Immature natural killer cell (primary cell): ENCODE measurements around the gene R3HDM4. TPM values are rescaled to one million over a fixed set of nuclear protein-coding genes. Genes with fewer than 3 reads are reported as not detected.
A peak's percentile ranks its signal among the peaks of the same experiment; 100 is the strongest.

Experiments used
- DNase-seq, 3 donors: peaks; one replicate each; pipeline ENCODE4 v3.0.0; 2022; ENCODE audit warnings: mixed read lengths in 1 of 3
- H3K27ac Mint-ChIP-seq, 6 donors: one replicate each; pipeline ENCODE4 v1.8.0; 2020; ENCODE audit warnings: mixed read lengths in 6 of 6, mild to moderate bottlenecking in 5 of 6, inconsistent platforms in 4 of 6, moderate library complexity in 3 of 6
- H3K27me3 Mint-ChIP-seq, 3 donors: one replicate each; pipeline ENCODE4 v1.8.0; 2020 to 2021; ENCODE audit warnings: low read depth in 3 of 3, mild to moderate bottlenecking in 3 of 3, mixed read lengths in 3 of 3, moderate library complexity in 3 of 3, inconsistent platforms in 1 of 3
- H3K36me3 Mint-ChIP-seq, 3 donors: one replicate each; pipeline ENCODE4 v1.8.0; 2020; ENCODE audit warnings: mixed read lengths in 3 of 3, inconsistent platforms in 2 of 3, mild to moderate bottlenecking in 2 of 3
- H3K4me1 Mint-ChIP-seq, 2 donors: one replicate each; pipeline ENCODE4 v1.8.0; 2020; ENCODE audit warnings: inconsistent platforms in 2 of 2, mild to moderate bottlenecking in 2 of 2, mixed read lengths in 2 of 2, moderate library complexity in 1 of 2
- H3K4me3 Mint-ChIP-seq, 5 donors: one replicate each; pipeline ENCODE4 v1.8.0; 2020; ENCODE audit warnings: mild to moderate bottlenecking in 5 of 5, mixed read lengths in 5 of 5, inconsistent platforms in 3 of 5, moderate library complexity in 3 of 5
- H3K9me3 Mint-ChIP-seq, 6 donors: one replicate each; pipeline ENCODE4 v1.8.0; 2020; ENCODE audit warnings: mild to moderate bottlenecking in 6 of 6, mixed read lengths in 6 of 6, inconsistent platforms in 4 of 6, moderate library complexity in 3 of 6
- polyA plus RNA-seq, 3 donors: library from polyadenylated mRNA; unstranded; fragments of 300-500 nt; fragmentation: Illumina TruSeq; gene quantifications; one replicate each; pipeline ENCODE4 v1.2.3, GENCODE V29; 2021

R3HDM4 gene
- polyA plus RNA-seq, 3 donors from 2014 or later: 83.5 to 146 (median 85.8) TPM

GRCh38 chr19:920051-920864, 7.2 kb upstream of the R3HDM4 start:
- H3K4me1 Mint-ChIP-seq: peaks cover 13 to 17% of the 10 kb centered on the region in 2 donors
- H3K36me3 Mint-ChIP-seq: no peaks in the 10 kb centered on the region
- DNase-seq: peak in 2 of 3 donors; percentile 30 to 54
- no peaks in the 10 kb centered on the region for H3K9me3 Mint-ChIP-seq
- H3K27ac Mint-ChIP-seq: peak overlapping the region in 1 of 6 donors; percentile 49
- H3K4me3 Mint-ChIP-seq: peak overlapping the region; percentile 54 to 82 (median 74)
- peaks cover 10 to 25% (median 15%) of the 10 kb centered on the region in 3 donors for H3K27me3 Mint-ChIP-seq

GRCh38 chr19:919199-920050, 6.4 kb upstream of the R3HDM4 start:
- Mint-ChIP-seq H3K27ac (no peak overlapping the region), H3K27me3 (peaks cover 11 to 32% (median 18%) of the 10 kb centered on the region in 3 donors), H3K4me1 (peaks cover 12 to 17% of the 10 kb centered on the region in 2 donors), H3K36me3 (peaks cover 0 to 4% (median 0%) of the 10 kb centered on the region in 3 donors), H3K9me3 (no peaks in the 10 kb centered on the region), H3K4me3 (peak overlapping the region in 1 of 5 donors; percentile 21)
- DNase-seq: no peak

- peaks cover 0 to 4% (median 0%) of the 10 kb centered on the region in 3 donors for H3K36me3 Mint-ChIP-seq
- no peaks in the 10 kb centered on the region for H3K9me3 Mint-ChIP-seq
- DNase-seq: no peak
- H3K4me3 Mint-ChIP-seq: peak overlapping the region in 1 of 5 donors; percentile 21
- no peak overlapping the region for H3K27ac Mint-ChIP-seq
- H3K4me1 Mint-ChIP-seq: peaks cover 12 to 14% of the 10 kb centered on the region in 2 donors
- H3K27me3 Mint-ChIP-seq: peaks cover 11 to 34% (median 20%) of the 10 kb centered on the region in 3 donors
These were observed 5.6 kb upstream of the R3HDM4 start for GRCh38 chr19:918481-919198.

- Mint-ChIP-seq H3K36me3 (peaks cover 0 to 4% (median 0%) of the 10 kb centered on the region in 3 donors), H3K4me3 (peak overlapping the region in 3 of 5 donors; percentile 13 to 49 (median 44)), H3K27me3 (peaks cover 11 to 37% (median 20%) of the 10 kb centered on the region in 3 donors), H3K9me3 (no peaks in the 10 kb centered on the region), H3K4me1 (peaks cover 12 to 16% of the 10 kb centered on the region in 2 donors), H3K27ac (no peak overlapping the region)
- DNase-seq: no peak
These were observed 5.1 kb upstream of the R3HDM4 start for GRCh38 chr19:918152-918437.

GRCh38 chr19:917323-918151, 4.5 kb upstream of the R3HDM4 start, which contains the start of gene KISS1R:
KISS1R (plus strand) TSS chr19:917333; CDS start chr19:917503, 170 bp downstream.
- H3K36me3 Mint-ChIP-seq: peaks cover 0 to 4% (median 0%) of the 10 kb centered on the region in 3 donors
- H3K4me3 Mint-ChIP-seq: peak within 1 kb of the TSS in 3 of 5 donors; percentile 13 to 49 (median 44)
- DNase-seq: peak; percentile 39 to 46 (median 45)
- no peaks in the 10 kb centered on the region for H3K9me3 Mint-ChIP-seq
- H3K4me1 Mint-ChIP-seq: peaks cover 12 to 16% of the 10 kb centered on the region in 2 donors
- H3K27ac Mint-ChIP-seq: no peak within 1 kb of the TSS
- H3K27me3 Mint-ChIP-seq: peaks cover 11 to 39% (median 20%) of the 10 kb centered on the region in 3 donors

GRCh38 chr19:916645-917322, 3.8 kb upstream of the R3HDM4 start:
- Mint-ChIP-seq H3K27ac (no peak overlapping the region), H3K9me3 (no peaks in the 10 kb centered on the region), H3K27me3 (peaks cover 11 to 37% (median 20%) of the 10 kb centered on the region in 3 donors), H3K36me3 (peaks cover 0 to 4% (median 0%) of the 10 kb centered on the region in 3 donors), H3K4me1 (peaks cover 9 to 13% of the 10 kb centered on the region in 2 donors), H3K4me3 (no peak overlapping the region)
- no peak for DNase-seq

GRCh38 chr19:912181-913079, 589 bp downstream of the R3HDM4 start:
- peak in 1 of 3 donors; percentile 29 for DNase-seq
- peaks cover 6 to 33% (median 15%) of the 10 kb centered on the region in 3 donors for H3K27me3 Mint-ChIP-seq
- peak overlapping the region in 4 of 5 donors; percentile 68 to 88 (median 82) for H3K4me3 Mint-ChIP-seq
- peaks cover 0 to 4% (median 0%) of the 10 kb centered on the region in 3 donors for H3K36me3 Mint-ChIP-seq
- H3K9me3 Mint-ChIP-seq: no peaks in the 10 kb centered on the region
- H3K4me1 Mint-ChIP-seq: peaks cover 25 to 29% of the 10 kb centered on the region in 2 donors
- H3K27ac Mint-ChIP-seq: peak overlapping the region in 2 of 6 donors; percentile 29 to 49

- Mint-ChIP-seq H3K9me3 (no peaks in the 10 kb centered on the region), H3K36me3 (peaks cover 0 to 4% (median 0%) of the 10 kb centered on the region in 3 donors), H3K4me3 (peak overlapping the region; percentile 75 to 82 (median 77)), H3K27ac (peak overlapping the region; percentile 68 to 91 (median 88)), H3K4me1 (peaks cover 25 to 31% of the 10 kb centered on the region in 2 donors), H3K27me3 (peaks cover 5 to 29% (median 13%) of the 10 kb centered on the region in 3 donors)
- DNase-seq: no peak
These were observed 1.6 kb downstream of the R3HDM4 start for GRCh38 chr19:911197-912033.

- H3K4me1 Mint-ChIP-seq: peaks cover 25 to 29% of the 10 kb centered on the region in 2 donors
These were observed 5.7 kb downstream of the R3HDM4 start for GRCh38 chr19:907183-907853.

GRCh38 chr19:906480-906879, 6.5 kb downstream of the R3HDM4 start:
- peaks cover 25 to 29% of the 10 kb centered on the region in 2 donors for H3K4me1 Mint-ChIP-seq
- peak overlapping the region in 4 of 6 donors; percentile 23 to 82 (median 40) for H3K27ac Mint-ChIP-seq
- H3K36me3 Mint-ChIP-seq: no peaks in the 10 kb centered on the region
- DNase-seq: no peak
- no peak overlapping the region for H3K4me3 Mint-ChIP-seq
- no peaks in the 10 kb centered on the region for H3K9me3 Mint-ChIP-seq
- H3K27me3 Mint-ChIP-seq: peaks cover 0 to 13% (median 2%) of the 10 kb centered on the region in 3 donors

More at GRCh38 chr19:907183-907853, 5.7 kb downstream of the R3HDM4 start:
- no peaks in the 10 kb centered on the region for H3K9me3 Mint-ChIP-seq
- H3K27ac Mint-ChIP-seq: peak overlapping the region in 5 of 6 donors; percentile 17 to 96 (median 40)
- H3K4me3 Mint-ChIP-seq: no peak overlapping the region
- H3K27me3 Mint-ChIP-seq: peaks cover 0 to 13% (median 2%) of the 10 kb centered on the region in 3 donors
- no peak for DNase-seq
- no peaks in the 10 kb centered on the region for H3K36me3 Mint-ChIP-seq
